Trophoblast cell (in vitro differentiated cells and primary cell): Measurements from ENCODE around the gene SYPL1.

Experiments
- DNase-seq, 2 donors: peaks; one replicate each; pipeline ENCODE4 v3.0.0-alpha.2; 2016
- H2AFZ ChIP-seq: 2 replicates; pipeline ENCODE4 v1.6.1; 2013; ENCODE audit warnings: low read length, moderate library complexity, mild to moderate bottlenecking; ENCODE audit not compliant: insufficient read depth, poor library complexity
- H2AK5ac ChIP-seq: 2 replicates; pipeline ENCODE4 v1.6.1; 2013; ENCODE audit warnings: mild to moderate bottlenecking, low read length
- H2BK120ac ChIP-seq: 2 replicates; pipeline ENCODE4 v1.6.1; 2013; ENCODE audit warnings: low read length, mild to moderate bottlenecking, moderate library complexity; ENCODE audit not compliant: insufficient read depth, poor library complexity
- H2BK12ac ChIP-seq: 2 replicates; pipeline ENCODE4 v1.6.1; 2013; ENCODE audit warnings: mild to moderate bottlenecking, low read length, moderate library complexity
- H2BK5ac ChIP-seq: 2 replicates; pipeline ENCODE4 v1.6.1; 2013; ENCODE audit warnings: low read length, low read depth, moderate library complexity, mild to moderate bottlenecking; ENCODE audit not compliant: poor library complexity
- H3K14ac ChIP-seq: 2 replicates; pipeline ENCODE4 v1.6.1; 2013; ENCODE audit warnings: mild to moderate bottlenecking, low read length
- H3K18ac ChIP-seq: 2 replicates; pipeline ENCODE4 v1.6.1; 2013; ENCODE audit warnings: mild to moderate bottlenecking, low read length
- H3K23ac ChIP-seq: 2 replicates; pipeline ENCODE4 v1.6.1; 2013; ENCODE audit warnings: low read length
- H3K27ac ChIP-seq: 2 replicates; pipeline ENCODE4 v1.5.1; 2013; ENCODE audit warnings: low read depth, mild to moderate bottlenecking, inconsistent platforms, low read length, moderate library complexity
- H3K27me3 ChIP-seq: 2 replicates; pipeline ENCODE4 v1.6.1; 2013; ENCODE audit warnings: inconsistent platforms, mild to moderate bottlenecking, low read length, moderate library complexity; ENCODE audit not compliant: insufficient read depth
- H3K36me3 ChIP-seq, 2 experiments: 1 replicate in 1 of 2; 2 replicates in 1 of 2; pipeline ENCODE4 v1.6.1; 2013; ENCODE audit warnings: low read length in 2 of 2, mild to moderate bottlenecking in 2 of 2, moderate library complexity in 1 of 2; ENCODE audit not compliant: insufficient read depth in 2 of 2, control insufficient read depth in 1 of 2
- H3K4ac ChIP-seq: 2 replicates; pipeline ENCODE4 v1.6.1; 2013; ENCODE audit warnings: low read depth, mild to moderate bottlenecking, low read length, moderate library complexity
- H3K4me1 ChIP-seq, 2 experiments: 1 replicate in 1 of 2; 2 replicates in 1 of 2; pipeline ENCODE4 v1.6.1; 2013; ENCODE audit warnings: low read length in 2 of 2, mild to moderate bottlenecking in 2 of 2, moderate library complexity in 1 of 2; ENCODE audit not compliant: insufficient read depth in 2 of 2, control insufficient read depth in 1 of 2
- H3K4me2 ChIP-seq: 2 replicates; pipeline ENCODE4 v1.6.1; 2013; ENCODE audit warnings: inconsistent platforms, mild to moderate bottlenecking, low read length, moderate library complexity
- H3K4me3 ChIP-seq: 2 replicates; pipeline ENCODE4 v1.5.1; 2013; ENCODE audit warnings: mild to moderate bottlenecking, low read depth, low read length, inconsistent platforms
- H3K79me1 ChIP-seq: one replicate; pipeline ENCODE4 v1.6.1; 2013; ENCODE audit warnings: low read length
- H3K79me2 ChIP-seq: 2 replicates; pipeline ENCODE4 v1.6.1; 2013; ENCODE audit warnings: low read length, mild to moderate bottlenecking; ENCODE audit not compliant: control insufficient read depth, insufficient read depth, poor library complexity
- H3K9ac ChIP-seq: 2 replicates; pipeline ENCODE4 v1.6.1; 2013; ENCODE audit warnings: mild to moderate bottlenecking, low read length
- H3K9me3 ChIP-seq: 2 replicates; pipeline ENCODE4 v1.6.1; 2013; ENCODE audit warnings: low read depth, mild to moderate bottlenecking, control low read depth, inconsistent platforms, low read length; ENCODE audit not compliant: insufficient read depth
- H4K12ac ChIP-seq: 2 replicates; pipeline ENCODE4 v1.6.1; 2013; ENCODE audit warnings: low read depth, mild to moderate bottlenecking, low read length, moderate library complexity
- H4K8ac ChIP-seq: 2 replicates; pipeline ENCODE4 v1.6.1; 2013; ENCODE audit warnings: low read depth, mild to moderate bottlenecking, low read length, moderate library complexity
- H4K91ac ChIP-seq: one replicate; pipeline ENCODE4 v1.6.1; 2013; ENCODE audit warnings: low read depth, mild to moderate bottlenecking, low read length, moderate library complexity
- WGBS: extraction: QIAGEN DNeasy Blood & Tissue Kit; methylation state at CpG from one replicate; pipeline ENCODE4 v1.1.7; 2013; ENCODE audit warnings: missing lambda C conversion rate; ENCODE audit not compliant: insufficient read length, insufficient coverage; ENCODE audit errors: extremely low coverage; 5-methylcytosine and 5-hydroxymethylcytosine counted together

Gene SYPL1

DNA sequence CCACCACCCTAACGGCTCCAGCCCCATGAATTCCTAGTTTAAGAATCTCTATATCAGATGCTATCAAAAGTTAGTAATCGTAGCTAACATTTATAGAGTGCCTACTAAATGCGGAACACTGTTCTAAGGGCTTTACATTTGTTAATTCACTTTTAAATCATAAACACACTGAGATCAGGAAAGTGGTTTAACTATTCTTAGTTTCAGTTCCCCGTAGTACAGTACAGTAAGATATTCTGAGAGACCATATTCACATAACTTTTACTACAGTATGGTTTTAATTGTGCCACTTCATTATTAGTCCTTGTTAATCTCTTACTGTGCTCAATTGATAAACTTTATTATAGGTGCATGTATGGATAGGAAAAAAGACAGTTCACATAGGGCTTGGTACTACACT is 22.5 kb downstream of the SYPL1 start:
- Histone ChIP-seq H4K8ac (no peak overlapping the region), H3K79me2 (no peaks in the 10 kb centered on the region), H2AFZ (no peak overlapping the region), H2BK5ac (no peak overlapping the region), H3K14ac (no peak overlapping the region), H3K79me1 (no peaks in the 10 kb centered on the region), H3K4me2 (no peak overlapping the region), H3K4me3 (no peak overlapping the region), H3K36me3 (peaks cover 3% of the 10 kb centered on the region in 2 experiments), H3K27ac (no peak overlapping the region), H3K4me1 (no peaks in the 10 kb centered on the region), H3K23ac (no peak overlapping the region), H2AK5ac (no peak overlapping the region), H4K12ac (no peak overlapping the region), H3K9ac (no peak overlapping the region), H2BK12ac (no peak overlapping the region), H3K9me3 (no peaks in the 10 kb centered on the region), H3K18ac (no peak overlapping the region), H3K27me3 (no peaks in the 10 kb centered on the region), H4K91ac (no peak overlapping the region), H3K4ac (no peak overlapping the region), H2BK120ac (no peak overlapping the region)
- no peak for DNase-seq
- WGBS: no CpG with 5 or more reads among the region's 4 CpGs

- no peak overlapping the region for H3K18ac ChIP-seq
- no peak overlapping the region for H2AFZ ChIP-seq
- no peak overlapping the region for H2AK5ac ChIP-seq
- no peak overlapping the region for H4K12ac ChIP-seq
- DNase-seq: no peak
- H3K9ac ChIP-seq: no peak overlapping the region
- H3K79me1 ChIP-seq: no peaks in the 10 kb centered on the region
- peaks cover 3% of the 10 kb centered on the region in 2 experiments for H3K36me3 ChIP-seq
- no peak overlapping the region for H3K4ac ChIP-seq
- H3K9me3 ChIP-seq: no peaks in the 10 kb centered on the region
- H3K4me1 ChIP-seq: no peaks in the 10 kb centered on the region
- H4K8ac ChIP-seq: no peak overlapping the region
- no peak overlapping the region for H2BK12ac ChIP-seq
- no peak overlapping the region for H3K4me3 ChIP-seq
- no peak overlapping the region for H2BK120ac ChIP-seq
- no peak overlapping the region for H4K91ac ChIP-seq
- H3K14ac ChIP-seq: no peak overlapping the region
- H3K4me2 ChIP-seq: no peak overlapping the region
- H3K23ac ChIP-seq: no peak overlapping the region
- H3K27ac ChIP-seq: no peak overlapping the region
- no peak overlapping the region for H2BK5ac ChIP-seq
- H3K27me3 ChIP-seq: no peaks in the 10 kb centered on the region
- H3K79me2 ChIP-seq: no peaks in the 10 kb centered on the region
- WGBS: no CpG with 5 or more reads among the region's 1 CpG
Observed at GRCh38 chr7:106088014-106088413, 24.1 kb downstream of the SYPL1 start.

GRCh38 chr7:106086062-106086461 is 26.1 kb downstream of the SYPL1 start:
- Histone ChIP-seq H4K8ac (no peak overlapping the region), H3K9ac (no peak overlapping the region), H3K4me3 (no peak overlapping the region), H3K27ac (no peak overlapping the region), H4K12ac (no peak overlapping the region), H4K91ac (no peak overlapping the region), H3K4me2 (no peak overlapping the region), H3K14ac (no peak overlapping the region), H3K27me3 (no peaks in the 10 kb centered on the region), H3K79me1 (no peaks in the 10 kb centered on the region), H3K9me3 (no peaks in the 10 kb centered on the region), H2BK5ac (no peak overlapping the region), H2BK12ac (no peak overlapping the region), H3K4me1 (no peaks in the 10 kb centered on the region), H3K36me3 (peaks cover 0 to 3% of the 10 kb centered on the region in 2 experiments), H3K79me2 (no peaks in the 10 kb centered on the region), H2BK120ac (no peak overlapping the region), H2AFZ (no peak overlapping the region), H2AK5ac (no peak overlapping the region), H3K4ac (no peak overlapping the region), H3K18ac (no peak overlapping the region), H3K23ac (no peak overlapping the region)
- no CpG with 5 or more reads among the region's 4 CpGs for whole genome bisulfite sequencing
- no peak for DNase-seq

- Histone ChIP-seq H2AFZ (no peak overlapping the region), H2BK12ac (no peak overlapping the region), H3K4me1 (no peaks in the 10 kb centered on the region), H3K27me3 (no peaks in the 10 kb centered on the region), H3K4me3 (no peak overlapping the region), H3K36me3 (peaks cover 0 to 3% of the 10 kb centered on the region in 2 experiments), H3K23ac (no peak overlapping the region), H3K4me2 (no peak overlapping the region), H3K18ac (no peak overlapping the region), H2AK5ac (no peak overlapping the region), H3K9me3 (no peaks in the 10 kb centered on the region), H3K14ac (no peak overlapping the region), H4K8ac (no peak overlapping the region), H3K4ac (no peak overlapping the region), H2BK5ac (no peak overlapping the region), H4K91ac (no peak overlapping the region), H3K9ac (no peak overlapping the region), H4K12ac (no peak overlapping the region), H3K79me1 (no peaks in the 10 kb centered on the region), H2BK120ac (no peak overlapping the region), H3K79me2 (no peaks in the 10 kb centered on the region), H3K27ac (no peak overlapping the region)
- no peak for DNase-seq
Observed at GRCh38 chr7:106085015-106085414, 27.1 kb downstream of the SYPL1 start.
